GM23338 (cell line): ENCODE measurements around the gene PPY. TPM values are rescaled to one million over a fixed set of nuclear protein-coding genes. Genes with fewer than 3 reads are reported as not detected.

Source experiments
- ATAC-seq: fragments of 200-7000 bp; cut with Tn5 transposase; 3 replicates; pipeline ENCODE4 v1.9.1; 2020
- DNase-seq: peaks from one replicate; pipeline ENCODE4 v3.0.0-alpha.2; 2015; ENCODE audit warnings: low spot score
- H2AFZ ChIP-seq: fragments of 200-600 bp; sonication (generic); 2 replicates; pipeline ENCODE4 v1.8.0; 2016; ENCODE audit warnings: antibody characterized with exemption, mild to moderate bottlenecking, moderate library complexity
- H3F3A ChIP-seq: fragments of 200-600 bp; sonication (generic); replicated peaks from 2 replicates; pipeline ENCODE4 v1.8.0; 2017; ENCODE audit warnings: antibody characterized with exemption, mixed run types, low read depth
- H3K27ac ChIP-seq: fragments of 200-600 bp; sonication (generic); 2 replicates; pipeline ENCODE4 v1.6.1; 2016; ENCODE audit warnings: low read depth
- H3K27me3 ChIP-seq: fragments of 200-600 bp; sonication (generic); 2 replicates; pipeline ENCODE4 v1.8.0; 2016; ENCODE audit warnings: mild to moderate bottlenecking, mixed run types, moderate library complexity; ENCODE audit not compliant: insufficient read depth
- H3K36me3 ChIP-seq: fragments of 200-600 bp; sonication (generic); 2 replicates; pipeline ENCODE4 v1.8.0; 2016; ENCODE audit warnings: mild to moderate bottlenecking; ENCODE audit not compliant: insufficient read depth
- H3K4me1 ChIP-seq: fragments of 200-600 bp; sonication (generic); 2 replicates; pipeline ENCODE4 v1.8.0; 2016; ENCODE audit warnings: mild to moderate bottlenecking, moderate library complexity; ENCODE audit not compliant: insufficient read depth
- H3K4me2 ChIP-seq: fragments of 200-600 bp; sonication (generic); 2 replicates; pipeline ENCODE4 v1.7.1; 2017; ENCODE audit warnings: mixed run types
- H3K4me3 ChIP-seq: fragments of 200-600 bp; sonication (generic); 2 replicates; pipeline ENCODE4 v1.6.1; 2016; ENCODE audit warnings: mixed run types
- H3K79me2 ChIP-seq: fragments of 200-600 bp; sonication (generic); replicated peaks from 2 replicates; pipeline ENCODE4 v1.8.0; 2017; ENCODE audit warnings: mild to moderate bottlenecking; ENCODE audit not compliant: insufficient read depth
- H3K9me2 ChIP-seq: fragments of 200-600 bp; sonication (generic); 2 replicates; pipeline ENCODE4 v1.8.0; 2017; ENCODE audit not compliant: insufficient read depth
- H4K20me1 ChIP-seq: fragments of 200-600 bp; sonication (generic); replicated peaks from 2 replicates; pipeline ENCODE4 v1.8.0; 2017; ENCODE audit warnings: mild to moderate bottlenecking; ENCODE audit not compliant: insufficient read depth
- H3K27ac Mint-ChIP-seq: 2 replicates; pipeline ENCODE4 v1.8.0; 2020; ENCODE audit warnings: inconsistent platforms, mild to moderate bottlenecking, moderate library complexity, mixed read lengths
- H3K27me3 Mint-ChIP-seq: 3 replicates; pipeline ENCODE4 v1.8.0; 2022; ENCODE audit warnings: low read depth, mild to moderate bottlenecking, moderate library complexity, mixed read lengths, inconsistent platforms; ENCODE audit not compliant: insufficient read depth, poor library complexity
- H3K36me3 Mint-ChIP-seq: 3 replicates; pipeline ENCODE4 v1.8.0; 2021; ENCODE audit warnings: low read depth, mild to moderate bottlenecking, inconsistent platforms, moderate library complexity, mixed read lengths
- H3K4me1 Mint-ChIP-seq: 3 replicates; pipeline ENCODE4 v1.8.0; 2020; ENCODE audit warnings: mild to moderate bottlenecking, inconsistent platforms, mixed read lengths
- H3K4me3 Mint-ChIP-seq: 3 replicates; pipeline ENCODE4 v1.8.0; 2021; ENCODE audit warnings: moderate library complexity, mild to moderate bottlenecking, inconsistent platforms, mixed read lengths
- H3K9me3 Mint-ChIP-seq: 3 replicates; pipeline ENCODE4 v1.8.0; 2020; ENCODE audit warnings: moderate library complexity, mild to moderate bottlenecking, inconsistent platforms, mixed read lengths
- CTCF ChIP-seq, 2 experiments: fragments of 200-600 bp in 1 of 2; sonication (generic) in 1 of 2; conservative IDR thresholded peaks; 2 replicates each; pipeline versions ENCODE4 v1.5.1 to v1.6.1; 2016 to 2017; ENCODE audit warnings: antibody characterized with exemption in 2 of 2, low read depth in 2 of 2, mild to moderate bottlenecking in 2 of 2, moderate library complexity in 1 of 2
- EZH2phosphoT487 ChIP-seq: fragments of 200-600 bp; sonication (generic); IDR thresholded peaks from one replicate; pipeline ENCODE4 v1.8.1; 2018; ENCODE audit warnings: antibody characterized with exemption; ENCODE audit not compliant: unreplicated experiment
- ZNF462 ChIP-seq: fragments of 250-450 bp; sonication (Bioruptor Pico); IDR thresholded peaks from 2 replicates; pipeline ENCODE4 v1.5.0; 2020; ENCODE audit warnings: mild to moderate bottlenecking, moderate library complexity
- polyA plus RNA-seq: library from polyadenylated mRNA; unstranded; fragments of >200 nt; fragmentation: Nextera tagmentation; extraction: Ambion mirVana; gene quantifications from 2 replicates; pipeline ENCODE4 v1.2.1, GENCODE V29; 2016
- total RNA-seq: library from RNA; depleted of rRNA; stranded (reverse); fragments of >200 nt; shearing (Covaris generic); gene quantifications from 2 replicates; pipeline ENCODE4 v1.2.3, GENCODE V29; 2014

PPY gene
- total and polyA plus RNA-seq, 2 experiments from 2014 or later: 0.94 TPM; not detected in 1

DNA sequence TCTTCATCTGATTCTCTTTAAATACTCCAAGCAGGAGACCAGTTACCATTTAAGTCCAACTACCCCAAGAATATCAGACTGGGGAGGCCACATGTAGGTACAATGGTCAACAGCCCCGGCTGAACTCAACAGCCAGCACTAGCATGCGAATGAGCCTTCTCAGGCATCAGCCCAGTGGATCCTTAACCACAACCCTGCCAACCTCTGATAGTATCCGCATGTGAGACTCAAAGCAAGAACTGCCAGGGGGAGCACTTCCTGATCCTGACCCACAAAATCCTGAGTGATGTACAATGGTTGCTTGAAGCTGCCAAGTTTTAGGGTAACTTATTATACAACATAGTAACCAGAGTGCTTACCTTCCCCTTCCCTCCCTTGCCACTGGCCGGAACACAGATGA lies 7.5 kb upstream of the PPY start:
- Mint-ChIP-seq H3K4me1 (peaks cover 18% of the 10 kb centered on the region), H3K36me3 (no peaks in the 10 kb centered on the region), H3K9me3 (no peaks in the 10 kb centered on the region), H3K4me3 (no peak overlapping the region), H3K27ac (no peak overlapping the region), H3K27me3 (peaks cover 26% of the 10 kb centered on the region)
- no peak overlapping the region for H3K27ac ChIP-seq
- H3K4me1 ChIP-seq: peaks cover 5% of the 10 kb centered on the region; the same call in 1 of the 2 replicates
- peak in 1 of 2 experiments; percentile 18; a peak in 1 of 4 replicates for TF ChIP-seq CTCF (conservative IDR thresholded peaks at IDR 0.05; ENCODE audit: low read depth in 2 of 2)
- TF ChIP-seq ZNF462 (CRISPR knock-in tag): no peak
- H3K36me3 ChIP-seq: no peaks in the 10 kb centered on the region
- H3K9me2 ChIP-seq: no peaks in the 10 kb centered on the region
- H3K4me2 ChIP-seq: no peak overlapping the region
- ATAC-seq: no peak
- DNase-seq: no peak
- no peaks in the 10 kb centered on the region for H3F3A ChIP-seq
- H4K20me1 ChIP-seq: no peaks in the 10 kb centered on the region
- H3K27me3 ChIP-seq: peaks cover 34% of the 10 kb centered on the region
- H3K79me2 ChIP-seq: no peaks in the 10 kb centered on the region
- H2AFZ ChIP-seq: no peak overlapping the region
- no peak overlapping the region for H3K4me3 ChIP-seq

GRCh38 chr17:43946781-43947180 lies 4.5 kb upstream of the PPY start:
- DNase-seq (no peak), ATAC-seq (no peak)
- Histone ChIP-seq H3K27ac (no peak overlapping the region), H3F3A (no peaks in the 10 kb centered on the region), H3K27me3 (peaks cover 12% of the 10 kb centered on the region), H2AFZ (peak overlapping the region; percentile 47), H3K9me2 (no peaks in the 10 kb centered on the region), H3K36me3 (no peaks in the 10 kb centered on the region), H4K20me1 (no peaks in the 10 kb centered on the region), H3K4me3 (no peak overlapping the region), H3K4me2 (no peak overlapping the region), H3K4me1 (0 out of 2 replicates have a peak, but pooled peaks cover 3% of the 10 kb centered on the region), H3K79me2 (no peaks in the 10 kb centered on the region)
- peaks cover 12% of the 10 kb centered on the region for H3K27me3 Mint-ChIP-seq
- H3K9me3 Mint-ChIP-seq: no peaks in the 10 kb centered on the region
- TF ChIP-seq EZH2phosphoT487: no peak
- no peaks in the 10 kb centered on the region for H3K36me3 Mint-ChIP-seq
- H3K4me3 Mint-ChIP-seq: no peak overlapping the region
- H3K4me1 Mint-ChIP-seq: peaks cover 14% of the 10 kb centered on the region
- no peak overlapping the region for H3K27ac Mint-ChIP-seq
